ENCODE results near the gene STARD13.
"Not testable (repeated sequence)": the region's sequence is repeated elsewhere in the genome, so short reads cannot be mapped to it uniquely, and the experiment has no call there.

The STARD13 gene

DNA sequence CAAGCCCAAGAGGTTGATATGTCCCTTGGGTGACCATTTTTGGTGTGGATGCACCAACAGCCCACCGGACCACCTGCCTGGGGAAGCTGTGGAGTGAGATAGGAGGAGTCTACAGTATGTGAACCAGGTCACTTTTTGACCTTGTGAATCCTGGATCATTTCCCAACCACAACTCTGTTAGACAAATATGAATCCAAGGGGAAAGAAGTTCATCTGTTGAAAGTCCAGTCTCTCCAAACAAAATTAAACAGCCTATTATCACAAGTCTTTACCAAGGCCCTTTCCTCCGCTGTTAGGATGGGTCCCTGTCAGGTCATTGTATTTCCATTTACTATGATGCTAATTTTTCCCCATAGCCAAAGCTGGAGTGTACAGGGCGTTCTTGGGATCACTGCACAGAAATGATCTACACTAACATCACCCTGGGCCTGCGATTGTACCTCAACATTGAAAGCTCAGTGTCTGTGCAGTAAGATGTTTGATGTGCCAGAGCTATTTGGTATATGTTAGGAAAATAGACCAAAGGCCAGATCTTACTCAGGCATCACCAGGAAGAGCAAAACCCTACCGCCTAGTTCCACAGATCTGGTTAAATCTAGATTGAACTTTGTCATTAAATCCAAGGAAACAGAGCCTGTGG is 117.1 kb downstream of the STARD13 start:
- no peak for DNase-seq

DNA sequence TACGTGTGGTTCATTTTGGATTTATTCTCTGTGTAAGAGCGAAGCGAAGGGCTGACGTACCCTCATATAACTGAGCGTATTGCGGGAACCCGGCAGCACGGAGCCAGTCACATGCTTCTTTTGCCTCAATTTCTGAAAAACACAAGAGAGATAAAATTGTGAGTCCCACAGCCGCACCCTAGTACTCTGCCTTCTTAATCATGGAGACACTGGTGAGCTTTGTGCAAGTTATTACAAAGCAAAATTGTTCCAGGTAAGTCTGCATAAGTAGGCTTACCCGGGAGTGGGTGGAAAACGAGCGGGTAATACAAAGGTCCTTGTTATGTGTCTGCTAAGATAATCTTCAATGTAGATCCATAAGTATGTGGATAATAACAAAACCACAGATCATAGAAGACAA is 118.1 kb downstream of the STARD13 start:
- DNase-seq = no peak

DNA sequence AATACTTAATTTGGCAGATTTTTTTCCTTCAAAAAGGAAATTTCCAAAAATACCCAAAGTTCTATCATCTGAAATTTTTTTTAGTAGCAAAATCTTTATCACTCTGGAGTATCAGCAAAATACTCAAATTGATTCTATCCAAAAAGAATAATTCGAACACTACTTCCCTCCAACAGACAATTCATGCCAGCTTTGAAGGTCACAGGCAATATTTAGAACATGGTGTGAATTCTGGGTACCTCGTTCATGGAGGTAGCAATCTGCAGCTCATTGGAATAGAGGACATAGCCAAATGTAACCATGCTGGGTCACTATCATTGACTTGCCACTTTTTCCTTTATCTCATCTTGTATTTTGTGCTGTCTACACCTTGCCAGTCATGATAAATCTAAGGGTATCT is 119.8 kb downstream of the STARD13 start:
- no peak for DNase-seq

DNA sequence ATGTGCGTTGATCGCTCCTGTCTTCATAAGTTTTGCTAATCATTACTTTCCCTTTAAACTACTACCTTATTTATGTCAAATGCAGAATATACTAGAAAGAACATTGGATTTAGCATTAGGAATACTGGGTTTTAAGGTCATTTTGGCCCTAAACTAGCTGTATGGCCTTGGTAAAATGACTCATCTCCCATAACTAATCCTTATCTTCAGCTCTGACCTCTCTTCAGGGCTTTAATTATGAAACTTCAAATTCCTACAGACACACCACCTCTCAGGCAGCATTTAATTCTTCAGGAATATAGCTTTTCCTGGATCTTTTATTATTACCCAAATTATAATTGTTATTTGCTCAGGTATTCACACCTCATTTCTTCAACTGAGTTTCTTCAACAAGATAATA is 121.2 kb downstream of the STARD13 start:
- DNase-seq = no peak

DNA sequence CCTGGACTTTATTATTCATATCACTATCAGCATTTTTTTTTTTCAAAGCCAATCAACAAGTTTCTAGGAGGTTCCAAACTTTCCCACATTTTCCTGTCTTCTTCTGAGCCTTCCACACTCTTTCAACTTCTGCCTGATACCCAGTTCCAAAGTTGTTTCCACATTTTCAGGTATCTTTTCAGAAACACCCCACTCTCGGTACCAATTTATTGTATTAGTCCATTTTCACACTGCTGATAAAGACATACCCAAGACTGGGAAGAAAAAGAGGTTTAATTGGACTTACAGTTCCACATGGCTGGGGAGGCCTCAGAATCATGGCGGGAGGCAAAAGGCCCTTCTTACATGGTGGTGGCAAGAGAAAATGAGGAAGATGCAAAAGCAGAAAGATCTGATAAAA is 122.8 kb downstream of the STARD13 start:
- not testable (repeated sequence) for DNase-seq

DNA sequence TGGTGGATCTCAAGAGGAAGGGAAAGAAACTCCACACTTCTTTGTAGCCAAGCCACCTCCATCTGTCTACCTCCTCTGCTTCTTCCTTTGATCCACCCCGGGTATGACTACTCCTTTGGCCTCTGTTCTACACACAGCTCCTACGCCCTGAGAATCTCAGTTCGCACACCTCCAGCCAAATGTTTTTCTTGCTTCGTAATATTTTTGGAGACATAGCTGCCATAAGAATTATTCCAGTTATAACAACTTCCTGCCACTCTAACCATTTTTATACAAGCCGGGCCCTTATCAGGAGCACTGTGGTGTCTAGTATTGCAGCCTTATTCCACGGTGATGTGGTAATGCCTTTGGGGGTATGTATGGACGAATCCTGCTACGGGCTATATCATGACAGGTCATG is 126.7 kb downstream of the STARD13 start:
- no peak for DNase-seq

DNA sequence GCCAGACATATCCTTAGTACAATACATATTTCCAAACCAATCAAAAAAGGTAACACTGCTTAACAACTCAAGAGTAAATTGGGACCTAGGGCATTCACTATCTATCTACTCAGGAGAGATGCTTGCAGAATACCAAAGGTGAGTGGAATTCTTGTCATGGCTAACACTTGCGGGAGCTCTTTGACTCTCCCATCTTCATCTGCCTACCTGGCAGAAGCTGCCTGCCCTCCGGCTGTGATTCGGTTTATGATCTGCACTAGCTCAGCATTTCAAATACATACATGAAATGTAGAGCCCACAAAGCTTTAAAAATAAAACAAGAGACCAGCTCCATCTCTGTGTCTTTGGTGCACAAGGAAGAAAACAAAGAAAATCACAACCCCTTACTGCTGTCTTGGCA is 127.3 kb downstream of the STARD13 start:
- no peak for DNase-seq

DNA sequence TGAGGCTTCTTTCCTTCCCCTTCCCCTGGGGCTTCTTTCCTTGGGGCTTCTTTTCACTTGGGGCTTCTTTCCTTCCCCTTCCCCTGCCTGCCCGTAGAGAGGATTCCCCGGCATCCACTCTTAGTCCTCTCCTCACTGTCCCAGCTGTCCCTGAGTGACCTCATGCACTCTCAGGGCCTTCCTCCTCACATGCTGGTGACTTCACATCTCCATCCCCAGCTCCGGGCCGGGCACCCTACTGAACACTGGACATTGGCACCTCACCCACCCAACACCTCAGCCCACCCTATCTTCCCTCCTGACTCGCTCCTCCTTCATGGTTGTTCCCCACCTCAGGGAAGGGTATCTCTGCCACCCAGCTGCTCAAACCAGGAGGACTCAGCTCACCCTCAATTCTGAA is 130.6 kb downstream of the STARD13 start:
- DNase-seq = no peak

DNA sequence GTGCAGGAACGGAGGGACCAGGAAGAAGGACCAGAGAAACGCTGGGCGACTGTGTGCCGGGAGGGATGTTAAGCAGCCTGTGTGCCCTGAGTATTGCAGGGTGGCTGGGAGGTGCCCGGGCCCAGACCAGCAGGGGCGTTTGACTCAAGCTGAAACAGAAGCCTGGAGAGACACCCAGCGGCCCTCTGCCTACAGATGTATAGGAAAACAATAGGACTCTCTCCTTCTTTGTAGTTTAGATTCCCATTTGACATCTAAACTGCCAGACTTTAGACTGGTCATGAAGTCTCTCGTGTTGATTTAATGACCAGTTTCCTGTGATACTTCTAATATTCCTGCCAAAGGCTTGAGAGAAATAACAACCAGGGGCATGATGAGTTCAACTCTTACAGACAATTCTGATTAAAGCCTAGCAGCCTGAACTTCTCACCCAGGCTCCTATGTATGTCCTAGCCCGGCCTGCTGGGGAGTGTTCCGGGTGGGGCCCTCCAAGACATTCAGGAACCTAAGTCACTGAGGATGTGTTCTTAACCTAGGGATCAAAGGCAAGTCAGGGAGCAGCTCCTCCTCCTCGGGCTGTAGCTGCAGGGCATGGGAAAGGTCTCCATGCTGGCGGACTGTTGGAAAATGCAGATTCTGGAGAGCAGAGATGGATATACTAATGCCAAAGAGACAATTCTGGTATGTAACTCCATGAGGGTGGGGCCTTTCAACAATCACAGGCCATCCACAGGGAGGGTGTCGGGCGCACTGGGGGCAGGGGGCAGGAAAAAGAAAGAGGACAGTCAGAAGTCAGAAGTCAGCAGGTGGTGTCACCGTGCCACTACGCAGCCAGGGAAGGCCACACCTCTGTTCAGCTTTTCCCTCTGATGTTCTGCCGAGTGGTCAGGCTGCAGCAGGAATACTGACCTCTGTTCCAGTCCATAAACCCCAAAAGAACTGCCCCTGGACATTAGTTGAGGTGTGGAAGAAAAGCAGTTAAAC is 131.8 kb downstream of the STARD13 start:
- no peak for DNase-seq

DNA sequence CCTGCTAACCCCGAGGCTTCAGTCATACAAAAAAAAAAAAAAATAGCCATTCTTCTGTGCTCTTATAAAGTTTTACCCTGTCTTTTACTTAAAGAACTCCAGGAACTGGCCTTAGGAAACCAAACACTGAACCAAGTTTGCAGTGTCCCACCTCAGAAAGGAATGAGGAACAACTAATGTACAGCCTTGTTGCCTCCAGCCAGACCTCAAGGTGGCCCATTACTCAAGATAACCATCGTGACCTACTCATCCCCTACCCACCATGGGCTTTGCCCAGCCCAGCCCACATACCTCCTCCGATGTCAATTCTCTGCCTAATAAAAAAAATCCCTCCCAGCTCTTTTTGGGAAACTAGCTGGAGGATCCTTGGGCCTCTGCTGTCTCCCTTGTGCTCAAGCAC is 133.2 kb downstream of the STARD13 start:
- DNase-seq = no peak

DNA sequence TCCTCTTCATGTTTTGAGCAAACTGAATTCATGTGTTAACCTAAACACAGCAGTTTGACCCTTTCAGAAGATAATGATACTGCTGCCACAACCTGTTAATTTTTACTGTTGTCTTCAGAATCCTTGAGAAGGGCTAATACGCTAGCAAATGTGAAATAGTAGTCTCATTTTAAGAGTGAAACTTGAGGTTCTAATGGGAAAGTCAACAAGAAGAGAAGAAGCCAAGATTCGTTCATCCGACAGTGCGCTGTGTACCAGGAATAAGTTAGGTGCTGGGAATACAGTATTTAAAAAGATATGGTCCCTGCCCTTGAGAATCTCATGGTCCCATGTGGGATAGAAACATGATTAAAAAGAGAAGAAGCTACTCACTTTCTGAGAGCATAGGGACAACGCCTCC is 134.9 kb downstream of the STARD13 start:
- DNase-seq = no peak

DNA sequence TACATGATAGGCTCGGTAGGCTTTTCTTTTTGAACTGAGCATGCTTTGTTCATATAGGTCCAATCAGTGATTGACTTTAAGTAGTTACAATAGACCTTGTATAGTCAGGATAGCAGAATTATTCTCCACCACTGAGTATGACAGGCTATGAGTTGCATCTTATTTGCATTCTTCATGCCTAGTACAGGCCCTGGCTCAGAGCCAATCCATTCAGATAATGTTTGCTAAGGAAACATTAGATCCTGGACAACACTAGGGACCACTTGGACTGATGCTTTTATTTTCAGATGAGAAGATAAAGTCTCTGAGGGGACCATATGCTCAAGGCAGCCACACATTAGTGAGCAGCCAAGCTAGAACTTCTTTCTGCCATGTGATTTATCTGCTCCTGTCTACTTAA is 135.4 kb downstream of the STARD13 start:
- no peak for DNase-seq

DNA sequence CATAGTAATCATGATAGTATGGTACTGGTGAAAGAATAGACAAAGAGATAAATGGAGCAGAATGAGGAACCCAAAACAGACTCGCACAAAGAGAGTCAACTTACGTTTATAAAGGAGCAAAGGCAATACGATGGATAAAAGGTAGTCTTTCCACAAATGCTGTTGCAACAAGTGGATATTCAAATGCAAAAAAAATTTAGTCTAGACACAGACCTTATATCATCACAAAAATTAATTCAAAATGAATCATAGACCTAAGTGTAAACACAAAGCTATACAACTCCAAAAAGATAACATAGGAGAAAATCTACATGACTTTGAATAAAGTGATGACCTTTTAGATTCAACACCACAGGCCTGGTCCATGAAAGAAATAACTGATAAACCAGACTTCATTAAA is 137.7 kb downstream of the STARD13 start:
- no peak for DNase-seq

DNA sequence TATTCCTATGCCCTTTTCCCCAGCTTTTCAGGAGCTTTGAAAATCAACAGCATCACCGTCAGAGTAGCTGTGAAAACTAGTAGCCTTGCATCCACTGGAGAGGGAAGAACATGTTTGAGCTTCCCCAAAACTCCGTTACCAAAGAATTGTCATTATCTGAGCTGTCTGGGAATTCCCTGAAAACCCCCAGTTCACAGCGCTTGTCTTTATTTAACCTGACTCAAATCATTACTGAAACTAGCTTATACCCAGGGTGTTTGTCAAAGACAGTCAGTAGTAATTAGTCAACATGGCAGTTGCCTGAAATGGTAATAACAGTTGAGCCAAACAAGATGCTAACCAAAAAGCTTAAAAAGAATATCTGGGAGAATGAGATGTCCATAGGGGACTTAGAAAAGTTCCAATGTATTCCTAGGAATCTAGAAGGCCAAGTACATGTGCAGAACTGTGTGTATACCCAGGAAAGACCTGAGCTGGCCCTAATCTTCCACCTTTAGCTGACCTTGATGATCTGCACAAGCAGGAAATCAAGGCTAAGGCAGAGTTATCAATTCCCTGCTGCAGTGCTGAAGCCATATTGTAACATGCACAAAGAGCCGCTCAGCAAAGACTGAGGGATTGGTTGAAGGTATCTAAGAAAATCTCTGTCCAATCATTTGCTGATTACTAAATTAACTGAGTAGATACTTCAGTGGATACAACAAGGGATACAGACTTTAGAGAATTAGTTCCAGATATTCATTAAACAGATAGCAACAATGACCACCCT is 138.5 kb downstream of the STARD13 start:
- DNase-seq = no peak

DNA sequence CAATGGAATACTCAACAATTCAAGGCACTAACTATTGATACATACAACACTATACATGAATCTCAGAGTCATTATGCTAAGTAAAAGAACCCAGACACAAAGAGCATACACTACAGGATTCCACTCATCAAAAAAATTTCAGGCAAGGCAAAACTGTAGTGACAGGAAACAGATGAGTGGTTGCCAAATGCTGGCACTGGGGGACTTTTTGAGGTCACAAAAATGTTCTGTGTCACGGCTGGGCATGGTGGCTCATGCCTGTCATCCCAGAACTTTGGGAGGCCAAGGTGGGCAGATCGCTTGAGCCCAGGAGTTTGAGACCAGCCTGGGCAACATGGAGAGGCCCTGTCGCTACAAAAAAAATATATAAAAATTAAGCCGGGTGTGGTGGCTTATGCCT is 139.9 kb downstream of the STARD13 start:
- DNase-seq = no peak

DNA sequence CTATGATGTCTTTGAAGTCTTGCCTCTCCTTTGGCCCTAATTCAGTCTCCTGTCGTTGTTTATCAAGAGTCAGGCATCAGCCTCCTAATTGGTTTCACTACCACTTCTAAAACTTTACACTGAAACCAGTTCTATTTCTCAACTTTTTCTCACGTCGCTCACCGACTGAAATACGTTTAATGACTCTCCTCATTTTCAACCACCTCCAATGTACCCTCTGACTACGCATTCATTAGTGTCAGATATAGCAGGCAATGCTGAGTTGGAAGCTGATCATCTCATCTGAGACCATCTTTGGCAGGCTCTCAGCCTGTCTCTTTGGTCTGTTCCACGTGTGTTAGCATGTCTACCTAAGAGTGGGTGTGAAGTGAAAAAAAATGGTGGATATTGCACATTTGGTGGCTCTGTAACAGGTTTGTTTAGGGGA is 141.2 kb downstream of the STARD13 start:
- no peak for DNase-seq

DNA sequence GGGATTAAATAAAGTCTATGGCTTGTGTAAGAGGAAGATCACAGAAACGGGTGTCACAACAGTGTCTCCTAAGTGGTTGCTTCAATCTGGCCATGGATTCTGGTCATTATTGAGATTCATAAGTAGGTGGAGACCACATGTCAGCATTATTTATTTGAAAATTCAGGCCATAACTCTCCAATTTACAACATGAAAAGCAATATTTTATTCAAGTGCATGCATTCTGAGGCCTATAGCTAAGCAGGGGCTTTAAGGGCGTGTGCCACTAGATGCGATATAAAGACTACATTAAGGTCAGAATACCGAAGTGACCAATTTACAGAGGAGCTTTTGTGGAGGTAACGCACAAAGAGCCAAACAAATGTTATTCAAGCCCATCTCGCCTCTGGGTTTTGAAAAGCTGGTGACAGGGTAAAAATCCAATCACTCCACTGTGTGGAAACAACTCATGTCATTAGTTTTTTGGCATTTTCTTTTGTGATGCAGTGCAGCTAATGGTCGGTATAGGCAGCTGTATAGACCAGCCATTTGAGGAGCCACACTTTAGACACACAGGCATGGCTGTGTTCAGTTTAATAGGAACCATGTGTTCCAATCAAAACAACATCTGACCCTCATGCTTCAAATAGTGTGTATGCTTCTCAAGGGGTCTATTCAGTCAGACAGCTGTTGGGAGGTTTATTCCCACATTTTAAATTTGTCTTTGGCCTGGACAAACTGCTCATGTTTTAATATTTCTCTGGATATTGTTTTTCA is 145.6 kb downstream of the STARD13 start:
- no peak for DNase-seq

DNA sequence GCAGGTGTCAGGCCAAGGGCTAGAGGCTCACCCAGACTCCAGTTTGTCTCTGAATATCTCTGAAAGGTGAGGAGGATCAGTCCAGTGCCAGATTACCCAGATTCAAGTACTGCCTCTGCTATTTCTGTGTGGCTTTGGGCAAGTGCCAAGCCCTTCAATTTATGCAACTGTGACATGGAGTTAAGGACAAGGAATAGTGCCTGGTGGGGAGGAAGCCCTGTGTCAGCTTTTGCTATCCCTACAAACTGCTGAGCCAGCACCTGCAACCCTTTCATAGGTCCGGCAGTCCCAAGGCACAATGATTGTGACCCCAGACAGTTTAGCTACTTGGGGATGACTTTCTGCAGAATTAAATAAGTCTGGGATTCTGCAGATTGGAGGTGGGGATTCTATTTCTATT is 146.4 kb downstream of the STARD13 start:
- DNase-seq = no peak

DNA sequence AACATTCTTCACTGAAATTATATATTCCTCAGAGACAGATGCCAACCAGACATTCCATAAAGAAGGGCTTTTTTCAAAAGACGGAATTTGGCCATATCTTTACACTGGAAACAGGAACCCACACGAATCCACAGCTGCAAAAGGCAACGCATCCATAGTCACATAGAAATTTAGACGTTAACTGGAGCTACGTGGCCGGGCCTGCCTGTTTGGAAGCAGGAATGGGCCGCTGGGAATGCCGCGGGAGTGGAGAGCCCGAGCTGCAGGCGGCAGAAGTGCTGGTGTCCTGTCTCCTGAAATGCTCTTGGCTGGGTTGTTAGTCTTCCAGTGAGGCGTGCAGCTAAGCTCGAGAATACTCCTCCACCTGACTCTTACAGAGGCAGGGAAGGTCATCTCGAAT is 147.1 kb downstream of the STARD13 start:
- DNase-seq = no peak

DNA sequence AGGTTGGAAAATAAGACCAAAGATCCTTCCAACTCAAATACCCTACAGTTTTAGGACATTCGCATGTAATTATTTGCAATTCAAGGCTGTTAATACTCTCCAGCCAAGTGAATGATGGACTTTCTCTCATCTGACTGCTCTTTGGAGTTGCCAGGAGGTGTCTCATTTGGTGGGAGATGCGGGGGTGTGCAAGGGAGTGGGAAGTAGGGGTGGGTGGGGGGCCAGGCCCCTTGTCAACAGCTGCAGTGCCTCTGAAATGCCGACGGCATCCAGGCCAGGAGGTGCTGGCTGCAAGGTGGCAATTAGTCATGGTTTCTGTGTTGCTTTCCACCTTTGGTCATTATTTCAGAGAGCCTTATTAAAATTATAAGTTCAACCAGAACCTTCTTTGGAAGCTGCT is 147.8 kb downstream of the STARD13 start:
- no peak for DNase-seq

DNA sequence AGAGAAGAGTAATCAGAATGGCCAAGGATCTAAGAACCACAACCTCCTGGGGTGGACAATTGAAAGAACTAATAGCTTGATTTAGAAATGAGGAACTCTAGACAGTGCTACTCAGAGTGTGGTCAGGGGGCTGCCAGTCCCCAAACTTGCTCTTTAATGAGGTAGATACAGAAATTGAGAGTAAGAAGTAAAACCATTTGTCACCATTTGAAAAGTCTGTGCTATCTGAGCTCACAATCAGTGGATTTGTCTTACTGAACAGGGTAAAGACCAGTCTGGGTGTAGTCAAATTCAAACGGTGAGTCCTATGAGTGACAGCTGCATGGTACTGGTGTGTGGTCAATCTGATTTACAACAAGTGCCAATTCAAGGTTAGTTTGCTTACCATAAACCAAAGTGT is 150.5 kb downstream of the STARD13 start:
- no peak for DNase-seq

DNA sequence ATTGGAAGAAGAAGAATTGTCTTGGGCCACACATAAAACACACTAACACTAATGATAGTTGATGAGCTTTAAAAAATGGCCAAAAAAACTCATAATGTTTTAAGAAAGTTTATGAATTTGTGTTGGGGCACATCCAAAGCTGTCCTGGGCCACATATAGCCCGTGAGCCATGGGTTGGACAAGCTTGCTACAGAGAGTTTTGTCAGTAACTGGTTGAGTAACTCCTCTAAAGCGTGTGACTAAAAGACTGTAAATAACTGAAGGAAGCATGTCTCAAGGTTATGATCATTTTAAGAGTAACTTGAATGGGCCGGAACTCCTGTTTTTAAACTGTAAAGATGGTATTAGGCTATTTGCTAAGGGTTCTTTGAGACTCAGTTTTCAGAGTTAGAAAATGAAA is 151.3 kb downstream of the STARD13 start:
- no peak for DNase-seq
